ENCODE results near the gene DIP2C.
"Not testable (repeated sequence)": the region's sequence is repeated elsewhere in the genome, so short reads cannot be mapped to it uniquely, and the experiment has no call there.

DIP2C gene

DNA sequence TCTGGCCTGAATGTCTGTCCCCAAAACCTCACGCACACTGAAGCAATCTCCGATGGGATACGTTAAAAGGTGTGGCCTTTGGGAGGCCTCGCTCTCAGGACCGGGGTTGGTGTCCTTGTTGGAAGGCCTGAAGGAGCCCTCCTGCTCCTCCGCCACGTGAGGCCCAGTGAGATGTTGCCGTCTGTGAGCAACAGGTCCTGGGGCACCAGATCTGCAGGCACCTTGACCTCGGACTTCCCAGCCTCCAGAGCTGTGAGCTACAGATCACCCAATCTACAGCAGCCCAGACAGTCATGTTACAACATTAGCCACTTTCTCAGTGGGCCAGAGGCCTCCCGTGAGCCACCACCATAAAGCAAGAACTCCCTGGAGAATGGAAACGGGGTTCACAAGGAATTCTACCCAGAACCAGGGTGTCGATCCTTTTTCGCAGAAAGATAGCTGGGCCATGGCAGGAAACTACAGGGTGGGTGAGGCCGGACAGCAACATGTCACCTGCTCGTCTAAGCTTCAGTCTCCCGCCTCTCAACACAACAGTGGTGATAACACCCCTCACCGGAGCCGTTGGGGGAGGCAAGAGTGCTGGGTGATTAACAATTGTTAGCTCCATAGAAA is 87.0 kb downstream of the DIP2C start:
- H3K27me3 Mint-ChIP-seq, result peaks cover 29 to 31% of the 10 kb centered on the region in 2 donors
- H3K27ac Mint-ChIP-seq, result no peak overlapping the region
- no peak for DNase-seq
- ATAC-seq (replicated peaks), result no peak
- no peaks in the 10 kb centered on the region for H3K4me1 Mint-ChIP-seq
- no peaks in the 10 kb centered on the region for H3K9me3 Mint-ChIP-seq
- no peaks in the 10 kb centered on the region for H3K36me3 Mint-ChIP-seq
- no peak overlapping the region for H3K4me3 Mint-ChIP-seq

DNA sequence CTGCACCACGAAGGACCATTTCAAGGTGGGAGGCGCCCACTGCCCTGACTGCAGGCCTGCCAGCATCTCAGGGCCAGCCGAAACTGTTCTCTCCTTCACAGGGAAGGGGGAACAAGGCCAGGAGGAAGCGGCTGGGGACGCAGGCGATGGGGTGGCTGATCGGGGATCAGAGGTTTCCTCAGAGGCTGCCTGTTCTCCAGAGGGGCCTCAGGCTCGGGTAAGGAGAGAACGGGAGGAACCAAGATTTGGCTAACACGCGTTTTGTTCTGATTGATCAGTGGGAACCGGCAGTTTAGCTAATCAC is 87.9 kb downstream of the DIP2C start:
- Mint-ChIP-seq H3K4me3 (no peak overlapping the region), H3K27ac (no peak overlapping the region), H3K36me3 (no peaks in the 10 kb centered on the region), H3K27me3 (peaks cover 29% of the 10 kb centered on the region in 2 donors), H3K9me3 (no peaks in the 10 kb centered on the region), H3K4me1 (no peaks in the 10 kb centered on the region)
- ATAC-seq (replicated peaks) (no peak), DNase-seq (no peak)

DNA sequence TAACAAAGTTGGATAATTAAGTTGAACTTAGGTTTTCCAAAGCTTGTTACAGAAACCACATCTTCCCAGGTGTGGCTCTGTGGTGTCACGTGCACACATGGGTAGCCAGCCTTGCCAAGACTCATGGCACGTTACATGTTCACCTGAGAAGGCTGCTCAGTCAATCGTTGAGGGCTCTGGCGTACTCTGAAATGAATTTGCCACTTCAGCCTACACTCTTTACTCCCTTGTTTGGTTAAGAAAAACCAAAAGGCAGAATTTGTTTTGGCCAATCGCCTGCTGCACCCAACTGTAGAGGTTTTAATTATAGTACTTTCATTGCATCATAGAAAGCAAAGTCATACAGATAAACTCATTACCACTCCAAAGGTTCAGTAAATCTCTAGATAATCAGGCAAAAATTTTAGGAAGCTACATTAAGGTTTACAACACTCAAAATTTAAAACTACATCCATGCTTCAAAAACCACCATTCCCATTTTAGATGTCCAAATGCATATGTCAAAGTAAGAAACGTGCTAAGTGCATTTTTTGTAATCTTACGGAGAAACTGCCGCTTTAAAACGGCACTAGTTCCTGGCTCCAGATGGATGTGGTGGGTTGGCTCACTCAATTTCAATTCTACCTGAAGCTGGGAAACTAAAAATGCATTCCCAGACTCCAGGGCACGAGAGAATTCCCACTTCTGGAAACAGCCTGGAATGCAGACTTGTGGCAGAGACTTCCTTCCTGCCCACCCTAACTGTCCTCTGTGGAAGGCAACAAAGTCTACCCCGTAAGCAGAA is 88.4 kb downstream of the DIP2C start:
- no peaks in the 10 kb centered on the region for H3K36me3 Mint-ChIP-seq

DNA sequence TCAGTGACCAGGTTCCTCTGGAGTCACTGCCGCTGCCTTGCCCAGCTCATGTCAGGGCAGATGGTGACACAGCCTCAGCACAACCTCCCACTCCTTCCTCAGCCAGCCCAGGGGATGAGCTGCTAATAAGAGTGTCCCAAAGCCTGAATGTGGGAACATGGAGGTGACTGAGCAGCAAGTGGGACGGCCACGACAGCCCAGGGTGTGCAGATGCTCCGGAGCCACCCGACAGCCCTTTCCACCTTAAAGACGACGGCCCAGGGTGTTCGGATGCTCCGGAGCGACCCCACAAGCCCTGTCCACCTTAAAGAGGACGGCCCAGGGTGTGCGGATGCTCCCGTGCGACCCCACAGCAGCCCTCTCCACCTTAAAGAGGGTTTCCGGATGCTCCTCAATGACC is 89.2 kb downstream of the DIP2C start:
- Mint-ChIP-seq H3K4me3 (no peak overlapping the region), H3K27me3 (peaks cover 21 to 22% of the 10 kb centered on the region in 2 donors), H3K9me3 (no peaks in the 10 kb centered on the region), H3K4me1 (no peaks in the 10 kb centered on the region), H3K27ac (no peak overlapping the region), H3K36me3 (no peaks in the 10 kb centered on the region)
- ATAC-seq (replicated peaks), result no peak
- DNase-seq, result no peak

More for the DNA sequence above, 88.4 kb downstream of the DIP2C start:
- DNase-seq (no peak), ATAC-seq (replicated peaks) (no peak)
- no peak overlapping the region for H3K4me3 Mint-ChIP-seq
- H3K9me3 Mint-ChIP-seq, result no peaks in the 10 kb centered on the region
- peaks cover 26 to 29% of the 10 kb centered on the region in 2 donors for H3K27me3 Mint-ChIP-seq
- H3K4me1 Mint-ChIP-seq, result no peaks in the 10 kb centered on the region
- no peak overlapping the region for H3K27ac Mint-ChIP-seq

DNA sequence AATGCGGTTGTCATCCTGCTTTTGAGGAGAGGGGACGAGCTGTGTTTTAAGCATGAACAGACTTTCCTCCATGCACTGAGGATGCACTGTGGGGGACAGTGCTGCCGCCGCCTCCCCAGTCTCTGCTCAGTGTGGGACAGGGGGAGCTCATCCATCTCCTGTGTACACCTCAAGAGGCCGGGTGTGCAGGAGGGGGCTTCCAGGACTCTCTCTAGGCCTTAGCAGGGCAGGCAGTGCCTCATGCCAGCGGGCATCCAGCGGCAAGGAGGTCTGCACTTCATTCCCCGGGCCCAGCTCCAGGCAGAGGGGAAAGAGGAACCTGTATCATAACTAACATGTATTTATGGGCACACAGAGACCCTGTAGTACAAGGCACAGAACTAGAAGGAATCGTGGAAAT is 89.7 kb downstream of the DIP2C start:
- no peaks in the 10 kb centered on the region for H3K9me3 Mint-ChIP-seq
- H3K36me3 Mint-ChIP-seq, result no peaks in the 10 kb centered on the region
- H3K4me1 Mint-ChIP-seq, result no peaks in the 10 kb centered on the region
- no peak overlapping the region for H3K4me3 Mint-ChIP-seq
- no peak overlapping the region for H3K27ac Mint-ChIP-seq
- no peak for DNase-seq
- H3K27me3 Mint-ChIP-seq, result peaks cover 18 to 19% of the 10 kb centered on the region in 2 donors
- ATAC-seq (replicated peaks), result no peak

DNA sequence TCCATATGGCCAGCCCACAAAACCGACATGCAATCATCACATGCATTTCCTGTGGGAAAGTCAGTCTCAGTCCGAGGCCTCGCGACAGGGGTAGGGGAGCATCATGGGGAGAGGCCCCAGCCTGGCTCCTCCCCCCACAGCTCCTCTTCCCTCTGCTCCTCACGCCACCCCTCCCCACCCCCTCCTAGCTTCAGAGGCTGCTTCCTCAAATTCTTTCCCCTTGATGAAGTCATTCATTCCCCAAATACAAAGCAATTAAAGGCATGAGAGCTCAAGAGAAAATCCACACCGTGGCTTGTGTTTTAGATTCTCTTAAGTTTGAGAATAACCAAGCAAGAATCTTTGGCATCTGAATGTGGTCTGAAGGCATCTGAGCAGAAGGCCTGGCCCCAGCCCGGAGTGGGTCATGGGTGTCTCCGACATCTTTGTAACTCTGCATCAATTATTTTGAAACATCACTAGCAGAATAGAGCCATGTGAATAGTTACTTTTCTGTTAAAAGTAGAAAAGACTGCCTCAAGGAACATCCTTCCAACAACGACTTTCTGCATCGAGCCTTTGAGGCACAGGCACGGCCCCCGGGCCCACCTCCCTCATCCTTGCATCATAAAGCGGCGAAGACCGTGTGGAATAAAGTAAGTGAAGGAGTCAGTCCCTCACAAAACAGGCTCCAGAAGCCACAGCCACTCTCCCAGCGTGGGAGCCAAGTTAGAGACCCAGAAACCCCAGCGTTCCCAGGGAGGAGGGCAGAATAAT is 90.9 kb downstream of the DIP2C start:
- Mint-ChIP-seq H3K36me3 (no peaks in the 10 kb centered on the region), H3K27me3 (peaks cover 21 to 24% of the 10 kb centered on the region in 2 donors), H3K9me3 (no peaks in the 10 kb centered on the region), H3K4me1 (no peaks in the 10 kb centered on the region), H3K27ac (no peak overlapping the region), H3K4me3 (no peak overlapping the region)
- no peak for ATAC-seq (replicated peaks)
- DNase-seq, result no peak

DNA sequence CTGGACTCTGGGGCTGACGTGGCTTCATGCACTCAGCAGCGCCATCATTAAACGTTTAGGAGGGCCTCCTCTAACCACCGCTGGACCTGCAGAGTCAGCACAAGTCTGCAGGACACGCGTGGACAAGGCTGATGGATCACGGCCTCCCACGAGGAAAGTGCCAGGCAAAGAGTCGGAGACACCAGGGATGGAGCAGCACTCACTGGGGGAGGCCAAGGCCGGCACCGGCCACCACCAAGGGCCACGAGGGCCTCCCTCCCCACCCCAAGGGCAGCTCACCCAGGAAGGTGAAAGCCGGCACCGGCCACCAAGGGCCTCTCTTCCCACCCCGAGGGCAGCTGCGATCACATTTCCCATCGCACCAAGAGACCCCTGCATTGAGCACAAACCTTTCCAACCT is 91.5 kb downstream of the DIP2C start:
- peaks cover 23 to 25% of the 10 kb centered on the region in 2 donors for H3K27me3 Mint-ChIP-seq
- DNase-seq (no peak), ATAC-seq (replicated peaks) (no peak)
- no peaks in the 10 kb centered on the region for H3K36me3 Mint-ChIP-seq
- H3K9me3 Mint-ChIP-seq, result no peaks in the 10 kb centered on the region
- no peaks in the 10 kb centered on the region for H3K4me1 Mint-ChIP-seq
- no peak overlapping the region for H3K27ac Mint-ChIP-seq
- no peak overlapping the region for H3K4me3 Mint-ChIP-seq

DNA sequence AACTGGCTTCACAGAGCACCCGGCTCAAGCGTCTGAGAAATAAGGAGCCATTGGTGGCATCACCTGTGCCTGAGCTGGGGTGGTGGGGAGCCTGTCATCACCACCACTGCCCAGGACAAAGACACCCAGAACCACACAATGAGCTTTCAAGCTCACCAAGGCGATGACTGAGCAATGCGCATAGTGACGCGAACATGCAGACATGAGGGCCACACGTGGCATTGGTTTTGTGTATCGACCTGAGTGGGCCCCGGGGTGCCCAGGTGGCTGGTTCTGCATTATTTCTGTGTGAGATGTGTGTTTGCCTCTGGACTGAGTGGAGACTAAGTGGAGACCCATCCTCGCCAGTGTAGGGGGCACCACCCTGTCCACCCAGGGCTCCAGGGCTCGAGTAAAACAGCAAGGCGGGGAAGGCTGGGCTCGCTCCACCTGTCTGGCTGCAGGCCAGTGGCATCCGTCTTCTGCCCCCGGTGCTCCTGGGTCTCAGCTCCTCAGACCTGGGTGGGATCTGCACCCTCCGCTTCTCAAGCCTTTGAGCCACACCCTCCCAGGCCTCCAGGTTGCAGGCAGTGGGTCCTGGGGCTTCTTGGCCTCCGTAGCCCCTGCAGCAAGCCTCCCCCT is 92.6 kb downstream of the DIP2C start:
- H3K27ac Mint-ChIP-seq, result no peak overlapping the region
- ATAC-seq (replicated peaks), result no peak
- no peaks in the 10 kb centered on the region for H3K36me3 Mint-ChIP-seq
- H3K4me1 Mint-ChIP-seq, result no peaks in the 10 kb centered on the region
- H3K4me3 Mint-ChIP-seq, result no peak overlapping the region
- peaks cover 15 to 17% of the 10 kb centered on the region in 2 donors for H3K27me3 Mint-ChIP-seq
- no peaks in the 10 kb centered on the region for H3K9me3 Mint-ChIP-seq
- DNase-seq, result no peak

DNA sequence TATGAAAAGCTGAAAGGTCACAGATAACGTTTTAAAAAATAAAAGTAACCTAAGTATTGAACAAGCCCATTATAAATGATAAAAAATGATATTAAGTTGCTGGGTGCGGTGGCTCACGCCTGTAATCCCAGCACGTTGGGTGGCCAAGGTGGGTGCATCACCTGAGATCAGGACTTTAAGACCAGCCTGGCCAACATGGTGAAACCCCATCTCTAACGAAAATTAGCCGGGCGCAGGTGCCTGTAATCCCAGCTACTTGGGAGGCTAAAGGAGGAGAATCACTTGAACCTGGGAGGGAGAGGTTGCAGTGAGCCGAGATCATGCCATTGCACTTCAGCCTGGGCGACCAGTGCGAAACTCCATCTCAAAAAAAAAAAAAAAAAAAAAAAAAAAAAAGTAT is 93.3 kb downstream of the DIP2C start:
- H3K36me3 Mint-ChIP-seq; ATAC-seq (replicated peaks); H3K4me3 Mint-ChIP-seq; H3K27ac Mint-ChIP-seq; H3K4me1 Mint-ChIP-seq; H3K9me3 Mint-ChIP-seq; DNase-seq: not testable (repeated sequence)
- peaks cover 12 to 19% of the 10 kb centered on the region in 2 donors for H3K27me3 Mint-ChIP-seq

DNA sequence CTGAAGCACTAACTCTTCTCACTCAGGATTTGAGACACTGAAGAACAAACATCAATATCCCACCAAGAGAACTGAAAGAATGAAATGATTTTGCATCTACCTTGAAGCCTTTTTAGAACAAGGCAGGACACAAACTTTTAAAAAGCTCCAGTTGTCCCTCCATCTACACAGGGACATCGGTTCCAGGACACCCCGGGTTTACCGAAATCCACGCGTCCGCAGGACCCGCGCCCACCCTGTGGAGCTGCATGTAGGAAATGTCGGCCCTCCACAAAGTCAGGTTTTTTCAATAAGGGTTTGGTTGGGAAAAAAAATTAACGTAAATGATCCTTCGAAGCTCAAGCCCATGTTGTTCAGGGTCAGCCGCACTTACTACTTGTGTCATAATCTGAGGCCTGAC is 94.0 kb downstream of the DIP2C start:
- no peaks in the 10 kb centered on the region for H3K4me1 Mint-ChIP-seq
- no peak overlapping the region for H3K27ac Mint-ChIP-seq
- no peaks in the 10 kb centered on the region for H3K9me3 Mint-ChIP-seq
- no peak for ATAC-seq (replicated peaks)
- H3K36me3 Mint-ChIP-seq, result no peaks in the 10 kb centered on the region
- peaks cover 12 to 19% of the 10 kb centered on the region in 2 donors for H3K27me3 Mint-ChIP-seq
- no peak for DNase-seq
- no peak overlapping the region for H3K4me3 Mint-ChIP-seq

DNA sequence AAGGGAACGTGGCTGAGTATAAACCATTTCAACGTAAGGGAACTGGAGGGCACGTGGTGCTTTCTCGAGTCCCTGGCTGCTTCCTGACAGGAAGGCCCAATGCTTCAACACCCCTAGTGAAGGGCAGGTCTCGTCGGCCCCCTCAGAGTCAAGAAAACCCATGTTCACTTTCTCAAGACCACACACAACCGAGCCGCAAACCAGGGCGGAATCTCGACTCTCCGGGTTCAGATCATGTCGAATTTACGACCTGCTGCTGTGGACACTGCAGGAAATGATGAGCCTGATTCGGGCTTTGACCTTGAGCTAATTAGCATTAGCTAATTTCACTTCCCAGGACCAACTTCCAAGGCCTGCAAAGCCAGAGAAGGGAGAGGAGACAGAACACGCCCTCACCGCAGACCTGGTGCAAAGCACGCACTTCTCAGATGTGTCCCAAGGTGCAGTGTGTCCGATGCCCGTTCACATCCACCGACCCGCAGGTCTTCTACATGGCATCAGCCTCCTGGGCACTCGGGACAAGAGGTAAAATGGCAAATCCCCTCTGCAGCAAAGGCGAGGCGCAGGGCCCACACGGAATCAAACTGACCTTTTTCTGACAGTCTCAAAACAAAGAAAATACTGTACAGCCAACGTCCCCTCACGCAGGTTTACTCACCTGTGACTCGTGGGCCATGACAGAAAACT is 94.7 kb downstream of the DIP2C start:
- no peaks in the 10 kb centered on the region for H3K36me3 Mint-ChIP-seq
- no peak overlapping the region for H3K27ac Mint-ChIP-seq
- no peaks in the 10 kb centered on the region for H3K4me1 Mint-ChIP-seq
- no peak for DNase-seq
- peaks cover 17 to 23% of the 10 kb centered on the region in 2 donors for H3K27me3 Mint-ChIP-seq
- no peak for ATAC-seq (replicated peaks)
- no peak overlapping the region for H3K4me3 Mint-ChIP-seq
- no peaks in the 10 kb centered on the region for H3K9me3 Mint-ChIP-seq

DNA sequence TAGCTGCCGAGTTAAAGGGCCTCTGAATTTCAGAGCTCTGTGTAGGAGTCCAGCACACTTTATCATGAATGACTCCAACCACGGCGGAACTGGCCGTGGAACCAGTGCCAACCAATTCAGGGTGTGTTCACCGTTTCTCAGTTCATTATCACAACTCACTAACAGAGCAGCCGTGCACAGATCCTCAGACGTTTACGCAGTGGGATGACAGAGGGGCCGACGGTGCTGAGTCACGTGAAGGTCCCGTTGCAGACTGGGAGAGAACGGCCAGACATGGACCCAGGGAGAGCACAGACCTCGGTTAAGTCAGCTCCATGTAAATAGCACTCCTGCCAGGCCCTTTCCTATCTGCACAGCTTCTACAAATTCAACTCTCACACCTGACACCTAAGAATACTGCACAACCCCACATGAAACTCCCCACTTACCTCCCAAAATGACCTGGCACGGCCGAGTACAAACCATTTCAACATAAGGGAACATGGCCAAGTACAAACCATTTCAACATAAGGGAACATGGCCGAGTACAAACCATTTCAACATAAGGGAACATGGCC is 95.5 kb downstream of the DIP2C start:
- Mint-ChIP-seq H3K27me3 (peaks cover 24 to 26% of the 10 kb centered on the region in 2 donors), H3K36me3 (no peaks in the 10 kb centered on the region), H3K9me3 (no peaks in the 10 kb centered on the region), H3K4me3 (no peak overlapping the region), H3K4me1 (no peaks in the 10 kb centered on the region), H3K27ac (no peak overlapping the region)
- DNase-seq (no peak), ATAC-seq (replicated peaks) (no peak)

DNA sequence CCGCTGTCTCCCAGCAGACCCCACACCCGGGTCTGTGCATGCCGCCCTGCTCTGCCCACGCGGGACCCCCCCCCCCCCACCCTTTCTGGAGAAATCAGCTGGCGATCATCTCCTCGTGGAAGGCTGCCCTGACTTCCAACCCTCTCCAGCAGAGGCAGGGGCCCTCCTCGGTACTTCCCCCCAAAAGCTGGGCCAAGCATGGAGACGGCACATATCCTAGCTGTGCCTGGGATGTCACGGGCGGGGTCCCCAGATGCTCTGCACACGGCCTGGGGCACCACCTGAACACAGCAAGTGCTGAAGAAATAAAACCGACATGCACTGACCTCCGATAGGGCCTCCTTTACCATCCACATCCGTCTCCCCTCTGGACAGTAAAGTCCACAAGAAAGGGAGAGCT is 96.0 kb downstream of the DIP2C start:
- DNase-seq, result no peak
- Mint-ChIP-seq H3K4me1 (no peaks in the 10 kb centered on the region), H3K27me3 (peaks cover 25 to 26% of the 10 kb centered on the region in 2 donors), H3K27ac (no peak overlapping the region), H3K36me3 (no peaks in the 10 kb centered on the region), H3K9me3 (no peaks in the 10 kb centered on the region), H3K4me3 (no peak overlapping the region)
- ATAC-seq (replicated peaks), result no peak

DNA sequence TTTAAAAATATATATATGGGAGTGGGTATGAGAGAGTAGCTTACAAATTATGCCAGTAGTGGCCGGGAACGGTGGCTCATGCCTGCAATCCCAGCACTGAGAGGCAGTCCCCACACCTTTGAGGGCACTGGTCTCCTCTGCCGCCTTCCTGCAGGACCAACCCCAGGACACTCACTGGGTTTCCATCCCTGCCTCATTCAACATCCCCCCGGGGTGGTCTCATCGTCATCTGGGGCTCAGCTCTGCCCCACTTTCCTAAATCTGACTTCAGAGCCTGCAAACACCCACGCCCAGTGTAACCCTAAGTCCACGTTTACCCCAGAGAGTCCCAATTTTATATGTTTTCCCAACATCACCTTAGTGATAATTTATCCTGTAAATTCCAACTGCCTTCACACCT is 96.5 kb downstream of the DIP2C start:
- Mint-ChIP-seq H3K27ac (no peak overlapping the region), H3K27me3 (peaks cover 29% of the 10 kb centered on the region in 2 donors), H3K9me3 (no peaks in the 10 kb centered on the region)

More for the DNA sequence above, 96.5 kb downstream of the DIP2C start:
- H3K4me1 Mint-ChIP-seq, result no peaks in the 10 kb centered on the region
- no peak for DNase-seq
- ATAC-seq (replicated peaks), result no peak
- no peak overlapping the region for H3K4me3 Mint-ChIP-seq
- H3K36me3 Mint-ChIP-seq, result no peaks in the 10 kb centered on the region
